ENCODE data around the gene NDUFV1.

DNA sequence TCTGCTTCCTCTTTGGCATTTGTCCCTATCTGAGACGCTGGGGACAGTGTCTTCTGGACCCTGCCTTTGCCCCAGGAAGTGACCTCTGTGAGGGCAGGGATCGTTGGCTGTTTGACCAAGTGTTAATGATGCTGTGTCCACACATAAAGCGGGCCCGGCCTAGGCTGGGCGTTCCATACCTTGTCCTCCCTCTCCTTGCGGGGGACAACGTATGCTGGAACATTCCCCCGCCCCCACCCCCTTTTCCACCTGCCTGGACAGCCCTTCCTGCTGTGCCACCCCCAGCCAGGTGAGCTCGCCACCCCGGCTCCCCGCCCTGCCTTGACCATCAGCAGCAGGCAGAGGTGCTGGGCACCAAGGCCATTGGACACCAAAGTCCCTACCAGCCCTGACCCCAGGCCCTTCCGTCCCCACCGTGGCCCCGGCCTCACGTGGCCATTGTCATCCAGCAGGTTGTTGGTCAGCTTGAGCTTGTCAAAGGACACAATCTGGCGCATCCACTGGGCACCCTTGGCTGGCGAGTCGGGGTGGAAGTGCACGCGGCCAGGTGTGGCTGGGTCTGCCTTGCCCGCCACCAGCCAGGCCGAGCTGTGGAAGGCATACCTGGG, 27.1 kb downstream of the NDUFV1 start:
- TF ChIP-seq POLR2A (IDR thresholded peaks at IDR 0.05; ENCODE audit: low read length): no peak
- no peak for TF ChIP-seq GATA1 (IDR thresholded peaks at IDR 0.05; ENCODE audit: low read depth, low read length)
